ENCODE measurements around the gene HIBADH.

The HIBADH gene
- total RNA-seq: 6.7 to 23.3 (median 18.0) reads per million in 9 experiments

DNA sequence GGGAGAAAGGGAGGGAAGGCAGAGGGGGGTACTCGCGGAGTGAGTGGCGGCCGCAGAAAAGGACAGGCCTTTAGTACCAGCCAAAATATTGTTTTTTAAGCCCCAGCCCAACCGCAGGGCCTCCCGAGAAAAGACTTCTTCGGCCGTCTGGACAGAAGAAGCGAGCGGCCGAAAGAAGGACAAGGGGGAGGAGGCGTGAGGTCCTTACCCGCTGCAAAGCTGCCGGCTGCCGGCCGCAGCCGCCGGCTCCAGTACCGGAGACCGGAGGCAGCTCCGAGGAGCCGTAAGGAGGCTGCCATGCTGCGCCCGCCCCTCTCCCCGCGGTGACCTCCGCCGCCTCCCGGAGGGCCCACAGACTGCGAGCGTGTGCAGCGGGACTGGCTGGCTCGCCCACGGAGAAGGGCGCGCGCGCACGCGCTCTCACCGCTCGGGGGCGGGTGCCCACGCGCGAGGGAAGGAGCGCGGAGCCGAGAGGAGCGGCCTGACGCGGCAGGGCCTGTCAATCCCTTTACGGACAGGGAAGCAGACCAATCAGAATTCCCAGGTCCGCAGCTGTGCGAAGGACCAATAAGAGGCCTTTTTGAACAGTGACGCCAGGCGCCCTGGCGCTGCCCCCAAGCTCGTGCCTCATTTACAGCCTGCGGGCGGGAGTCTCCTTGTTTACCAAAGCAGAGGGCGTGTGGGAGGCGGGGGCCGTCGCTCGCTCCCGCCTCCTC is at the start of gene HIBADH:
HIBADH (minus strand) TSS at position 394 of the 716 bp plus-strand sequence; CDS start at position 299, 95 bp downstream.
- H3K4me1 Mint-ChIP-seq (ENCODE audit: low read depth in 2 of 2): peaks cover 4 to 8% of the 10 kb centered on the region in 2 donors
- peak; percentile 93 for ATAC-seq (replicated peaks)
- peaks cover 13% of the 10 kb centered on the region for H3K36me3 Mint-ChIP-seq (ENCODE audit: insufficient read depth)
- peak within 1 kb of the TSS; percentile 88 to 92 for H3K27ac Mint-ChIP-seq
- no peaks in the 10 kb centered on the region for H3K9me3 Mint-ChIP-seq
- no peaks in the 10 kb centered on the region for H3K27me3 Mint-ChIP-seq
- peak within 1 kb of the TSS; percentile 81 to 83 for H3K4me3 Mint-ChIP-seq
- DNase-seq: peak; percentile 93 to 96 (median 95)

- H3K36me3 Mint-ChIP-seq (ENCODE audit: insufficient read depth): no peaks in the 10 kb centered on the region
- H3K9me3 Mint-ChIP-seq: no peaks in the 10 kb centered on the region
- H3K4me1 Mint-ChIP-seq (ENCODE audit: low read depth in 2 of 2): no peaks in the 10 kb centered on the region
- DNase-seq: no peak
- peaks cover 15 to 28% of the 10 kb centered on the region in 2 donors for H3K27me3 Mint-ChIP-seq
- no peak for ATAC-seq (replicated peaks)
- H3K27ac Mint-ChIP-seq: no peak overlapping the region
- no peak overlapping the region for H3K4me3 Mint-ChIP-seq
Measured at GRCh38 chr7:27712217-27712616, 49.5 kb upstream of the HIBADH start.

- H3K27me3 Mint-ChIP-seq: peaks cover 13 to 17% of the 10 kb centered on the region in 2 donors
- no peaks in the 10 kb centered on the region for H3K36me3 Mint-ChIP-seq (ENCODE audit: insufficient read depth)
Measured at GRCh38 chr7:27709137-27710075, 46.7 kb upstream of the HIBADH start.

DNA sequence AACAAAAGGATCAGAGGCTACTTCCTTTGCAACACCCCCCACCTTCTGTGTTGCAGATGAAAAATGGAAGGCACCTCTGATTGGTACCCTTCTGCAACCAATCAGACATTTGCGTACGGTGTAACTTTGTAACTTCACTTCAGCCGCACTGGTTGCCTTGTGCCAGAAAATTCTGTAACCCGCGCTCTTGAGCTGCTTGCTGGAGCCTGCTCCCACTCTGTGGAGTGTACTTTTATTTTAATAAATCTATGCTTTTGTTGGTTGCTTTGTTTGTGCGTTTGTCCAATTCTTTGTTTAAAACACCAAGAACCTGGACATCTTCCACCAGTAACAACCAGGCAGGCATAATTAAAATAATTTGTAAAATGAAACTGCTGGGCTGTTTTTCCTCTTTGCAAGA is 45.8 kb upstream of the HIBADH start:
- DNase-seq (no peak), ATAC-seq (replicated peaks) (no peak)
- no peak overlapping the region for H3K4me3 Mint-ChIP-seq
- H3K4me1 Mint-ChIP-seq (ENCODE audit: low read depth in 2 of 2): no peaks in the 10 kb centered on the region
- H3K9me3 Mint-ChIP-seq: no peaks in the 10 kb centered on the region
- H3K27ac Mint-ChIP-seq: no peak overlapping the region
- no peaks in the 10 kb centered on the region for H3K36me3 Mint-ChIP-seq (ENCODE audit: insufficient read depth)
- peaks cover 5 to 14% of the 10 kb centered on the region in 2 donors for H3K27me3 Mint-ChIP-seq

More at GRCh38 chr7:27709137-27710075, 46.7 kb upstream of the HIBADH start:
- Mint-ChIP-seq H3K27ac (no peak overlapping the region), H3K9me3 (no peaks in the 10 kb centered on the region), H3K4me3 (no peak overlapping the region), H3K4me1 (ENCODE audit: low read depth in 2 of 2) (no peaks in the 10 kb centered on the region)
- ATAC-seq (replicated peaks): no peak
- no peak for DNase-seq

DNA sequence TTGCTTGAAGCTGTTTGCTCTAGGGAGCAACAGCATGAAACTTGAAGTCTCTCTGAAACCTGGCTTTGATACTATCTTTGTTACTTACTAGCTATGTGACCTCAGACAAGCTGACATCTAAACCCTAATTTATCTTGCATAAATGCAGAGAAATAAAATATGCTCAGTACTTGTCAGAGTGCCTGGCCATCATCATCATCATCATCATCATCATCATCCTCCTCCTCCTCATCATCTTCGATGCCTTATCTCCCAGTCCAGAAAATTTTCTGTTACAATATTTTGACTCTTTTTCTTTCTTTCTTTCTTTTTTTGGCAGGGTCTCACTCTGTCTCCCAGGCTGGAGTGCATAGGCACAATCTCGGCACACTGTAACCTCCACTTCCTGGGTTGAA is 42.5 kb upstream of the HIBADH start:
- H3K4me3 Mint-ChIP-seq: no peak overlapping the region
- H3K27ac Mint-ChIP-seq: no peak overlapping the region
- DNase-seq (no peak), ATAC-seq (replicated peaks) (no peak)
- H3K27me3 Mint-ChIP-seq: peaks cover 11 to 29% of the 10 kb centered on the region in 2 donors
- H3K4me1 Mint-ChIP-seq (ENCODE audit: low read depth in 2 of 2): no peaks in the 10 kb centered on the region
- no peaks in the 10 kb centered on the region for H3K36me3 Mint-ChIP-seq (ENCODE audit: insufficient read depth)
- H3K9me3 Mint-ChIP-seq: no peaks in the 10 kb centered on the region

- no peak for DNase-seq
- ATAC-seq (replicated peaks): no peak
- no peaks in the 10 kb centered on the region for H3K9me3 Mint-ChIP-seq
- H3K4me3 Mint-ChIP-seq: no peak overlapping the region
- no peak overlapping the region for H3K27ac Mint-ChIP-seq
- H3K4me1 Mint-ChIP-seq (ENCODE audit: low read depth in 2 of 2): no peaks in the 10 kb centered on the region
- H3K36me3 Mint-ChIP-seq (ENCODE audit: insufficient read depth): no peaks in the 10 kb centered on the region
- peaks cover 11 to 29% of the 10 kb centered on the region in 2 donors for H3K27me3 Mint-ChIP-seq
Measured at GRCh38 chr7:27704422-27705199, 41.9 kb upstream of the HIBADH start.

DNA sequence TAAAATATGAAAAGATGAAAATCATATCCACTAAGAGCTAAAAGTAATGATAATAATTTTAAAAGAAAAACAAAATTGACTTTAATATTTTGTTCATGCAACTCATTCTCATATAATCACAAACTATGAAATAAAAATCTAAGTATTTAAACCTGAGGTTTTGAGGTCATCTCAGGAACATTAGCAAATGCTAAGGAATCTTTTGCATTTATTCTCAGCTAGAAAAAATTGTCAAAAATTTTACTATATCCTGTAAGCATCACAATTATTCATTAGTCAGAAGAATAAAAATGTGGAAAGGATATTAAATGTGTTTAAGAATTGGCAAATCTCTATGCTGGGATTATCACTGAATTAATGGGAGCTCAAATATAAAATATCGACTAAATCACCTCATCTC is 40.5 kb upstream of the HIBADH start:
- ATAC-seq (replicated peaks) (no peak), DNase-seq (no peak)
- H3K4me3 Mint-ChIP-seq: no peak overlapping the region
- no peaks in the 10 kb centered on the region for H3K4me1 Mint-ChIP-seq (ENCODE audit: low read depth in 2 of 2)
- peaks cover 11 to 29% of the 10 kb centered on the region in 2 donors for H3K27me3 Mint-ChIP-seq
- no peaks in the 10 kb centered on the region for H3K9me3 Mint-ChIP-seq
- no peaks in the 10 kb centered on the region for H3K36me3 Mint-ChIP-seq (ENCODE audit: insufficient read depth)
- H3K27ac Mint-ChIP-seq: no peak overlapping the region

- DNase-seq: no peak
- no peaks in the 10 kb centered on the region for H3K36me3 Mint-ChIP-seq (ENCODE audit: insufficient read depth)
- ATAC-seq (replicated peaks): no peak
Measured at GRCh38 chr7:27700501-27700900, 37.8 kb upstream of the HIBADH start.

DNA sequence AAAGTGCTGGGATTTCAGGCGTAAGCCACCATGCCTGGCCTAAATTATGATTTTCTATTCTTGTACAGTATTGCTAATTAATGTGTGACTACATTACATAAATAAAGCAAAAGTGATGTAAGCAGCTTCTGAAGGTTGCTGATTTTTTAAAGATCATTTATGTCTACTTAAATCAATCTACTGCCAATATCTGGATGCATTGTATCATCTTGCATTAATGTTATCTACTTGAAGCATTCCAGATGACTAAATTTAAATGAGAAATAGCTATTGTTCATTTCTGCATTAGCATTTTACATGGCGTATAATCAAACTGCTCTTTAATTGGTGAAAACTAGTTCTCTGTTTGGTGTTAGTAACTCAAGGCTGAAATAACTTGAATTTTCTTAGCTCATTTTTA is 37.1 kb upstream of the HIBADH start:
- peaks cover 6 to 23% of the 10 kb centered on the region in 2 donors for H3K27me3 Mint-ChIP-seq
- no peak for DNase-seq
- no peak overlapping the region for H3K4me3 Mint-ChIP-seq
- H3K9me3 Mint-ChIP-seq: no peaks in the 10 kb centered on the region
- no peaks in the 10 kb centered on the region for H3K4me1 Mint-ChIP-seq (ENCODE audit: low read depth in 2 of 2)
- no peak overlapping the region for H3K27ac Mint-ChIP-seq
- ATAC-seq (replicated peaks): no peak
- no peaks in the 10 kb centered on the region for H3K36me3 Mint-ChIP-seq (ENCODE audit: insufficient read depth)

More at GRCh38 chr7:27700501-27700900, 37.8 kb upstream of the HIBADH start:
- no peaks in the 10 kb centered on the region for H3K4me1 Mint-ChIP-seq (ENCODE audit: low read depth in 2 of 2)
- H3K27me3 Mint-ChIP-seq: peaks cover 6 to 29% of the 10 kb centered on the region in 2 donors
- H3K9me3 Mint-ChIP-seq: no peaks in the 10 kb centered on the region
- no peak overlapping the region for H3K4me3 Mint-ChIP-seq
- no peak overlapping the region for H3K27ac Mint-ChIP-seq

- DNase-seq: no peak
- Mint-ChIP-seq H3K27ac (no peak overlapping the region), H3K4me3 (no peak overlapping the region), H3K9me3 (no peaks in the 10 kb centered on the region), H3K36me3 (ENCODE audit: insufficient read depth) (no peaks in the 10 kb centered on the region), H3K27me3 (peaks cover 6 to 16% of the 10 kb centered on the region in 2 donors), H3K4me1 (ENCODE audit: low read depth in 2 of 2) (no peaks in the 10 kb centered on the region)
- ATAC-seq (replicated peaks): no peak
Measured at GRCh38 chr7:27697861-27698430, 35.3 kb upstream of the HIBADH start.

DNA sequence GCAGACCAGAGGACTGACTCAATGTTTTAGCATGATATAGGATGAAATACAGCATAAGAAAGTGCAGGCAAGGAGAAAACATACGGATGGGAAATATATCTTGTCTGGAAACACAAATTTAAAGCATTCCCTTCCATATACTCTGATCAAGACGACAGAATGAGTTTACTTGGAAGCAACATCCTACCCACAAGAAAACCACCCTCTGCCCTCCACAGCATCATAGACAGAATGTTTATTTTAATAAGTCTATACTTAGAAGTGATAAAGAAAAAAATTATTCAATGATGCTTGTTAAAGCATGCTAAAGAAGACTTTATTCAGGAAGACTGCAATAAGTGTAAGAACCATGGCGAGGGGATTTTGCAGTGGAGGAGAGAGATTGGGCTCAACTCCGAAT is 32.4 kb upstream of the HIBADH start:
- Mint-ChIP-seq H3K4me3 (no peak overlapping the region), H3K36me3 (ENCODE audit: insufficient read depth) (no peaks in the 10 kb centered on the region), H3K27me3 (peaks cover 3 to 4% of the 10 kb centered on the region in 2 donors), H3K9me3 (no peaks in the 10 kb centered on the region), H3K27ac (no peak overlapping the region), H3K4me1 (ENCODE audit: low read depth in 2 of 2) (no peaks in the 10 kb centered on the region)
- DNase-seq (no peak), ATAC-seq (replicated peaks) (no peak)

DNA sequence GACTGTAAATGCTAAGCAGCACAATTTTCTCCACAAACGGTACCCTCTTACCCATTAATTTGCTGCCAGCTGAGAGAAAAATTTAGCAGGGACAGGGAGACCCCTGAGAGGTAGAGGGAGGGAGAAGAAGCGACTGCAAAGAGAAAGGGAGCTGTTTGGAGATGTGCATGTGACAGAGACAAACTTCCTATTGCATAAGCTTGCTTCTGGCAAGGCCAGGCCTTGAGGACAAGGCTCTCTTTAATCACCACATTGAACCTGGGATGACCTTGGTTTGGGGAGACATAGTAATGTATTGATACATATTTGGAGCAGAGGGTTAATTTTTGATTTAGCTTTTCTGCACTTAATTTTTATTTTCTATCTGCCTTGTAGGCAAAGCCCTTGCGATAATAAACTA is 31.1 kb upstream of the HIBADH start:
- Mint-ChIP-seq H3K27ac (no peak overlapping the region), H3K4me3 (no peak overlapping the region), H3K4me1 (ENCODE audit: low read depth in 2 of 2) (no peaks in the 10 kb centered on the region), H3K9me3 (no peaks in the 10 kb centered on the region), H3K36me3 (ENCODE audit: insufficient read depth) (no peaks in the 10 kb centered on the region), H3K27me3 (peaks cover 14 to 17% of the 10 kb centered on the region in 2 donors)
- ATAC-seq (replicated peaks) (no peak), DNase-seq (no peak)

DNA sequence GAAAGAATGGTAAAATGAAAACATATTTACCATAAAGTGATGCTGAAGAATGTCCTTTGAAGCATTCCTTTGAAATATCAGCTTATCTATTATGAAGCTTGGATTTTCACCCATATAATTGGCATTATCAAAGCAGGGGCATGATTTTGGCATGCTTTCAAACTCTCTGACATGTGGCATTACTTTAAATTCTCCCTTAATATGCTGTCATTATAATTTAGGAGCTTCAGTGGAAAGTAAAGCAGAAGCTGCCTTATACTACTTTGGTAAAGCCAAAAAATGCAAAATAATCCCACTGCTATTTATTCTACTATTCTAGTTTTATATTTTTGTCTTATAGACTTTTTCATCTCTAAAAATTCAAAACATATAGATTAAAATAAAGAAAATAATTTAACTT is 28.0 kb upstream of the HIBADH start:
- no peaks in the 10 kb centered on the region for H3K36me3 Mint-ChIP-seq (ENCODE audit: insufficient read depth)
- H3K9me3 Mint-ChIP-seq: no peaks in the 10 kb centered on the region
- H3K27me3 Mint-ChIP-seq: peaks cover 22 to 26% of the 10 kb centered on the region in 2 donors
- ATAC-seq (replicated peaks) (no peak), DNase-seq (no peak)
- H3K4me1 Mint-ChIP-seq (ENCODE audit: low read depth in 2 of 2): no peaks in the 10 kb centered on the region
- no peak overlapping the region for H3K27ac Mint-ChIP-seq
- no peak overlapping the region for H3K4me3 Mint-ChIP-seq
